Medulla oblongata (tissue), 1 donor: ENCODE results near the gene FBXO46.
A peak's percentile ranks its signal among the peaks of the same experiment; 100 is the strongest.

Experiments
- DNase-seq: peaks from one replicate; pipeline ENCODE4 v3.0.0-alpha.2; 2015; ENCODE audit errors: extremely low spot score

FBXO46 gene

GRCh38 chr19:45730368-45731288 lies at the start of gene FBXO46:
TSS of gene FBXO46 (minus strand) at chr19:45730896. CDS start at chr19:45713495, 17,401 bp downstream.
- peak; percentile 99 for DNase-seq

GRCh38 chr19:45780146-45780447 lies 49.4 kb upstream of the FBXO46 start:
- no peak for DNase-seq

- no peak for DNase-seq
These were observed 48.8 kb upstream of the FBXO46 start for GRCh38 chr19:45779231-45780145.

DNA sequence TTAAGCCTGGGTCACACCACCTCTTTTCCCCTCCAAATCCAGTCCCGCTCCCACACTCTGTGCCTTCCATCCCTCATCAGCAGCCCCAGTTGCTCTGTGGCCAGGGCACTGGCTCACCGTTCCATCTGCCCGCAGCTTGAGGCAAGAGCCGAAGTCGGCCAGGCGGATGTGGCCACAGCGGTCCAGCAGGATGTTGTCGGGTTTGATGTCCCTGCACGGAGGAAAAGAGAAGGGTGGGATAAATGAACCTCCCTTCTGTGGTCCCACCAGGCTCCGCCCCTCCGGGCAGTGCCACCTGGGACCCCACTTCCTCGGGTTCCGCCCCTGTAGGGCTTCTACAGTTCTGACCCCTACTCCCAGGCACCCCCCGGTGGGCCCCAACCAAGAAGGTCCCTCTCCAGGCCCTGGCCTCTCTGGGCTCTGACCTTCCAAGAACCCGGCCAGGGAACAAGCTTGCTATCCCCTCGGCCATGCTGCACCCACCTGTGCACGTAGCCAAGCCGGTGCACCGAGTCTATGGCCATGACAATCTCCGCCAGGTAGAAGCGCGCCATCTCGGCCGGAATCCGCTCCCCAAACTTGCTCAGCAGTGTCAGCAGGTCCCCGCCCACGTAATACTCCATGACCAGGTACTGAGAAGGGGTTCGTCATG lies 47.4 kb upstream of the FBXO46 start:
- no peak for DNase-seq

DNA sequence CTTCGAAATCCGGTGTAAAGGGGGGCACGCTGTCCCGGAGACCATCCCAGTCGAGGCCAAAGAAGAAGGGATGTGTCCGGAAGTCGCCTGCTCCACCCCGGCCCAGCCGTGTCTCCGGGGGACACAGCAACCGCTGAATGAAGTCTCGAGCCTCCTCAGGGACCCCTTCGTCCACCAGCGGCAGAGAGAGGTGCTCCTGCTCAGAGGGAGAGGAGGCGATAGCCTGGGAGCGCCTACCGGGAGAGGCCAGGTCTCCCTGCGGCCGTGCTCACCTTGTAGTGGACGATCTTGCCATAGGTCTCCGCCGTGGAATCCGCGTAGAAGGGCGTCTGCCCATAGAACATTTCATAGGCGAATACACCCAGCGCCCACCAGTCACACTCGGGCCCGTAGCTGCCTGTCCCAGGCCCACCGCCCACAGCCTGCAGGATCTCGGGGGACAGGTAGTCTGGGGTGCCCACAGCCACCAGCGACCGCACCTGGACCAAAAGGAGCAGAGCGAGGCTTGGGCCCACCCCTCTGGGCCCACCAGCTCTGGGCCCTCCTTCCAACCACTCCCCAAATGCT lies 46.8 kb upstream of the FBXO46 start:
- DNase-seq: no peak

- DNase-seq: no peak
These were observed 44.1 kb upstream of the FBXO46 start for GRCh38 chr19:45774765-45775164.

DNA sequence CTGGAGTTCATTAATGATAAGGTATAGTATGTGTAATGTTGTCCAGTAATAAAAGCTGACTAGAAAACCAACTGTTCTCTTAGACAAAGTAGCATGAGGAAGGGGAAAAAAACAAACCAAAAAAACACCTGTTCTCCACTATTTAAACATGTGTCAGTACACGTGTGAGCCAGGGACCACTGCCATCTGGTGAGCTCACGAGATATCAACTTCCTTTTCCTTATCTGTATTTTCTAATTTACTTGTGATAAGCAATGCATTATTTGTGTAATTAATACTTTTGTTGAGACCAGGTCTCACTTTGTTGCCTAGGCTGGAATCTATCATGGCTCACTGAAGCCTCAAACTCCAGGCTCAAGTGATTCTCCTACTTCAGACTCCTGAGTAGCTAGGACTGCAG lies 42.7 kb upstream of the FBXO46 start:
- DNase-seq: no peak

GRCh38 chr19:45772912-45773311 lies 42.2 kb upstream of the FBXO46 start:
- DNase-seq: no peak

GRCh38 chr19:45772130-45772840 lies 41.6 kb upstream of the FBXO46 start:
- no peak for DNase-seq

DNA sequence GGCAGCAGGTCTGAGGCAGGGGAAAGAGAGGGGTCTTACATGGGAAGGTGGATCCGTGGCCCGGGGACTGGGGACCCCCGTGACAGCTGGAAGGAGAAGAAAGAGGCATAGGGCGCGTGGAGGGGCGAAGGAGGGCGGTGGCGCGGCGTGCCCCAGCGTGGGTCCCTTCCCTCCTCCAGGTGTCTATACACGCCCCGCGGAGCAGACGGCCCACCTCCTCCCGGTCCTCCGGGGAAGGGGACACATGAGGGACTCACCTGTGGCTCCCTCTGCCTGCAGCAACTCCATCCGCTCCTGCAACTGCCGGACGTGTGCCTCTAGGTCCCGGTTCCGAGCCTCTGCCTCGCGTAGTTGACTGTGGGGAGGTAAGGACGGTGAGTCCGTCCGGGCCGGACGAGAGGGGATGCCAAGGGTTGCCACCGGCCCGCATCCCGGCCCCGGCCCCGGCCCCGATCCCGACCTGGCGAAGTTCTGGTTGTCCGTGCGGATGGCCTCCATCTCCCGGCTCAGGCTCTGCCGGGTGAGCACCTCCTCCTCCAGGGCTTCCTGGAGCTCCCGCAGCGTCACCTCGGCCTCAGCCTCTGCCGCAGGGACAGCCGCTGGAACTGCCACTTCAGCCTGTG lies 40.7 kb upstream of the FBXO46 start:
- no peak for DNase-seq

DNA sequence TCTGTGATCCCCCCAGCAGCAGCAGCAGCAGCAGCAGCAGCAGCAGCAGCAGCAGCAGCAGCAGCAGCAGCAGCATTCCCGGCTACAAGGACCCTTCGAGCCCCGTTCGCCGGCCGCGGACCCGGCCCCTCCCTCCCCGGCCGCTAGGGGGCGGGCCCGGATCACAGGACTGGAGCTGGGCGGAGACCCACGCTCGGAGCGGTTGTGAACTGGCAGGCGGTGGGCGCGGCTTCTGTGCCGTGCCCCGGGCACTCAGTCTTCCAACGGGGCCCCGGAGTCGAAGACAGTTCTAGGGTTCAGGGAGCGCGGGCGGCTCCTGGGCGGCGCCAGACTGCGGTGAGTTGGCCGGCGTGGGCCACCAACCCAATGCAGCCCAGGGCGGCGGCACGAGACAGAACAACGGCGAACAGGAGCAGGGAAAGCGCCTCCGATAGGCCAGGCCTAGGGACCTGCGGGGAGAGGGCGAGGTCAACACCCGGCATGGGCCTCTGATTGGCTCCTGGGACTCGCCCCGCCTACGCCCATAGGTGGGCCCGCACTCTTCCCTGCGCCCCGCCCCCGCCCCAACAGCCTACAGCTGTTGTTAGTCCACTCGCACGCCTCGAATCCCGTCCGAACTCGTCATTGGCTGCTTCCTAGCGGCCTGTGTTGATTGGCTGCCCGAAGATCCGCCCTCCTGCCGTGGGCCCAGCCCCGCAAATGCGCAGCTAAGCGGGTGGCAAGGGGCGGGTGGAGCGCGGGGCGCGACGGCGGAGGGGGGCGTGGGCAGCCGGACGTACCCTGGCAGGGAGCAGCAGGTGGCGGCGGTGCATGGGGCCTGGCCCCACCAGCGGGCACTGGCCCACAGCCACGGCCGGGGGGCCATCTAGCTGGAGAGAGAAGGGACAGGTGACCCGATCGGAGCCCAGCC lies 39.8 kb upstream of the FBXO46 start:
- DNase-seq: peak; percentile 94

DNA sequence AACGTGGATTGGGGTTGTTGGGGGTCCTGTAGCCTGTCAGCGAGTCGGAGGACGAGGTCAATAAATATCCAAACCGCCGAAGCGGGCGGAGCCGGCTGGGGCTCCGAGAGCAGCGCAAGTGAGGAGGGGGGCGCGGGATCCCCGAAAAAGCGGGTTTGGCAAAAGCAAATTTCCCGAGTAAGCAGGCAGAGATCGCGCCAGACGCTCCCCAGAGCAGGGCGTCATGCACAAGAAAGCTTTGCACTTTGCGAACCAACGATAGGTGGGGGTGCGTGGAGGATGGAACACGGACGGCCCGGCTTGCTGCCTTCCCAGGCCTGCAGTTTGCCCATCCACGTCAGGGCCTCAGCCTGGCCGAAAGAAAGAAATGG lies 39.1 kb upstream of the FBXO46 start:
- DNase-seq: peak; percentile 59

DNA sequence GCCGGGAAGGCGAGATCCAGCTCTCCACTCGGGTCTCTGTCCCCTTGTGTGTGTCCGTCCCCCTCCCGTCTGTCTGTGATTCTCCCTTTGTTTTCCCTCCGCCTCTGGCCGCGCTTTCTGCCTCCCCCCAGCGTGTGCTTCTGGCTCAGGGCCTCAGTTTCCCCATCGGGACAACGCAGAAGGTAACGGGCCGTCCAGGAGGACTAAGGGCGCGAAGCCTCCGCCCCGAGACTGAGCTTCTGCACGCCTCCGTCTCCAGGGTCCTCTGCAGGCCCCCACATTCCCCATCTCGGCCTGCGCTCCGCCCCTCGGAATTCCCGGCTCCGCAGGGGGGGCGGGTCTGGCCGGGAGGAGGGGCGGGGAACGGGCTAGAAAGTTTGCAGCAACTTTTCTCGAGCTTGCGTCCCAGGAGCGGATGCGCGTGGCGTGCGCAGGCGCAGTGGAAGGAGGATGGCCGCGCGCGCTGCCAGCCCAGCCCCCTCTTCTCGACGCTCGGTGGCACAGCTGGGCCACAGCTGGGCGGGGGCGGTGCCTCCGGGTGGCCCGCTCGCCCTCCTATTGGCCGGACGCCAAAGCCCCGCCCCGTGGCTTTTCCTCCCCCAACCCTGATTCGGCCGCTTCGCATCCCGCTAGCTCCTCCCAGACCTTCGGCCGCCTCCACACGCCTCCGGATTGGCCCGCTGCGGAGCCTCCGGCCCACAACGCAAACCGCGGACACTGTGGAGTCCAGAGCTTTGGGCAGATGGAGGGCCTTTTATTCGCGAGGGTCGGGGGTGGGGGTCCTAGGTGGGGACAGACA lies 38.5 kb upstream of the FBXO46 start, which contains the start of gene SIX5:
Gene SIX5 (minus strand): TSS at position 269 of the 799 bp plus-strand sequence. CDS start 408 bp downstream, outside the sequence.
- DNase-seq: peak; percentile 95

- no peak for DNase-seq
These were observed 37.9 kb upstream of the FBXO46 start for GRCh38 chr19:45768655-45768983.

GRCh38 chr19:45767881-45768654 lies 37.4 kb upstream of the FBXO46 start:
- DNase-seq: peak; percentile 26

DNA sequence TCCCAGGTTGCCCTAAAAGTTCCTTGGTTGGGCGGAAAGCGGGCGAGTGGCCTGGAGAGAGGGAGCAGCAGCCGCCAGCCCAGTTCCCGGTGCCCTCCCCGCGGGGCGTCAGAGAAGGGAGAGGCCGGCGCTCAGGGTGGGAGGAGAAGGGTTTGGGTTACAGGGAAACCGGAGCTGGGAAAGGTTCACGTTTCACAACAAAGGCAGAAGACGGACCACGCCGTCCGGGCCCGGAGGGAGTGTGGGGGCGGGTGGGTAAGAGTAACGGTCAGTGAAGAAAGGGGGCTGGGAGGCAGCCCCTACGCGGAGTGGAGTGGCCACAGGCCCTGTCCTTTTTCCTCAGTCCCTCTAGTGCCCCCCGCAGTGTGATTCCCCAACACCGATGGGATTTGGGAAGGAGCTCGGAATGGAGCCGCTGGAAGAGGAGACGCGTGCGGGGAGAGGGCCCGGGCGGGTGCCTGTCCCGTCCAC lies 36.7 kb upstream of the FBXO46 start:
- DNase-seq: no peak

GRCh38 chr19:45766869-45767346 lies 36.2 kb upstream of the FBXO46 start:
- DNase-seq: no peak
